HG03520 (cell line): Measurements from ENCODE around the gene CPA1.
"Not testable (repeated sequence)": the region's sequence is repeated elsewhere in the genome, so short reads cannot be mapped to it uniquely, and the experiment has no call there.

Source experiments
- ATAC-seq: cut with Tn5 transposase; IDR thresholded peaks from one replicate; pipeline ENCODE4 v1.9.1; 2021; ENCODE audit warnings: mild to moderate bottlenecking, moderate library complexity; ENCODE audit not compliant: unreplicated experiment

CPA1 gene

DNA sequence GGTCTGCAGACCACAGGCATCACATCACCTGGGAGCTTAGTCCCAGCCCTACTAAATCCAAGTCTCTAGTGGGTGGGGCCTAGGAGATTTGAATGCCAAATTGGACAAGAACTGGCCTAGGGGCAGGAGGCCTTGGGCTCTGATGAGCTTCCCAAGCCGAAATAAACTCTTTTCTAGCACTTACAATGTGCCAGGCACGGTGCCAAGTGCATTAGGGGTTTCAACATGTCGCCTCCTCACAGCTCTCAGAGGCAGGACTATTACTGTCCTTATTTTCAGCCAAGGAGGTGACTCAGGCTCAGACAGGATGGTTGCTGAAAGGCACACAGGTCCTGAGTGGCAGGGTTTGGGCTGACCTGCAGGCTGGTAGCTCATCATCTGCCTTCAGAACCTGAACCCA, 9.2 kb upstream of the CPA1 start:
- ATAC-seq = no peak

DNA sequence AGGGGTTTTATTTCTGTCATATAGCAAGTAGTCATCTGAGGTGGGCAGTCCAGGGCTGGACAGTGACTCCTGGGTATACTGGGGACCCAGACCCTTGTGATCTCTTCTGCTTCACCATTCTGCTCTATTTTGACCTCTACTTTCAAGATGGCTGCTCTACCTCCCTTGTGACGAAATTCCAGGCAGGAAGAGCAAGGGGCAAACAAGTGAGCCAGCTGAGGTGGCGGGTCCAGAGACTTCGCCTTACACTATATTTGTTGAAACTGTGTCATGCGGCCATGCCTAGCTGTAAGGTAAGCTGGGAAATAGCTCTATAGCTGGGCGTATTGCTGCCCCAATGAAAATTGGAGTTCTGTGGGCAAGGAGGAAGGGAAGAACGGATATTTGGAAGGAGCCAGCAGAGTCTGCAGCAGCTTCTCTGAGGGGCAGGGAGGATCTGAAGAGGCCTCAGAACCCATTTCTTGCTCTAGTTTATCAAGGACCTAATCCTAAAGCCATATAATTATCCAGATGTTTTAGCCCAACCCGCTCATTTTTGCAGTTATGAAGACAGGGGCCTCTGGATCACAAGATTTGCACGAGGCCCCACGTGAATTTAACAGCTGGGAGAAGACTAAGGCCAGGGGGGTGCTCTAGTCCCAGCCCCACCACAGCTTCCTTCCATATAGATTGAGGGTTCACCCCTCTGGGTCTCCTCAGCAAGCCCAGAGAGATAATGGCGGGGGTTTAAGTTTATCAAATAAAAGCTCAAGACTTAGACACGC, 7.7 kb upstream of the CPA1 start:
- ATAC-seq = no peak

DNA sequence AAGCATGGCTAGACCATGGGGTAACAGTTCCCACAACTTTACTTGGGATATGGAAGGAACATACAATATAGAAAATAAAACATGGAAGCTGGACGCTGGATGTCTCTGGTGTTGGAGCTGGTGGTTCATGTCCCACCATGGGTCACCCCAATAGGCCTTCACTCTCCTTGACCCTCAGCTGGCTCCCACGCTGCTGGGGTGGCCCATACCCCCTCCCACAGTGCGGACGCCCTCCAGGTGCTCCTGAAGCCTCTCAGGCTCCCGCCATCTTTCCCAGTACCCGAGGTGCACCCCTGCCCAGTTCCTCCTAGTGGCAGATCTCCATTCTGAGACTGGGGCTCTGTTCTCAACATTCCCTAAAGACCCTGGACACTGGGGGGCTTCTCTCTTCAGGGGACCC, 5.8 kb upstream of the CPA1 start:
- no peak for ATAC-seq

DNA sequence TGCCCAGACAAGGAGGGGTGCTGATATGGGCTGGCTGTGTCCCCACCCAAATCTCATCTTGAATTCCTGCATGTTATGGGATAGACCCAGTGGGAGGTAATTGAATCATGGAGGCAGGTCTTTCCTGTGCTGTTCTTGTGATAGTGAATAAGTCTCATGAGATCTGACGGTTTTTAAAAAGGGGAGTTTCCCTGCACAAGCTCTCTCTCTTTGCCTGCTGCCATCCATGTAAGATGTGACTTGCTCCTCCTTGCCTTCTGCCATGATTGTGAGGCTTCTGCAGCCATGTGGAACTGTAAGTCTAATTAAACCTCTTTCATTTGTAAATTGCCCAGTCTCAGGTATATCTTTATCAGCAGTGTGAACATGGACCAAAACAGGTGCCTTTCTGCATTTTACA, 3.8 kb upstream of the CPA1 start:
- not testable (repeated sequence) for ATAC-seq

DNA sequence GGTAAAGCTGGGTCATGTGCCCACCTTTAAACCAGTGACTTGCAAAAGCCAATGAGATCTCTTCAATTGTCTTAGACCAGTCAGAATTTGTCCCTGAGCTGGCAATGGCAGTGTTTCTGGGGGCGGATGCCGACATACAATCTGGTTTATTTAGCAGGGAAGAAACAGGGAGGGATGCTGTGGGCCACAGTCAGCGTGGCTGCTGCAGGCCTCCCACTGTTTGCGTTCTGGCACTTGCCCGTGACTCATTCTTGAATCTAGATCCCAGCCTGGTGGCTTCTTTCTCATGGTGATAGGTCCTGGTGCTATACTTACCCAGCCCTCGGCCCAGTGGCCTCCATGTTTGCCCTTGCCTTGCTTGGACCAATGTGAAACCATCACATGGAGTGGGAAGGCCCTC, 3.1 kb upstream of the CPA1 start:
- no peak for ATAC-seq

DNA sequence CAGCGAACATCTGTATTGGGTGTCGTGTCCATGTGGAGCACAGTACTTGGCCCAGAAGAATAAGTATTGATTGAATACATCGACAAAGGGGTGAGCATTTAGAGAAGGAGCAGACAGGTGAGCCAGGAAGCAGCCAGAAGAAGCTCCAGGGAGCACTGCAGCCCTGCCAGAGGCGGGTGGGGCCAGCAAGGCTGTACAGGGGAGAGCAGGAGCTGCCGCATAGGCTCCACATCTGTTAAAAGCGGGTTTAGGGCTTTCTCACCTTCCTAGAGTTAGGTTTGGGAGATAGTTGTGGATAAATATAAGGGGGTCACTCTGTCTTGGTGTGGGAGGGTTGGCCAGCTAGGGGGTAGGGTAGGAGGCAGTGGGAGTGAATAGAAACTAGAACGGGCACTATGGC, 1.3 kb upstream of the CPA1 start:
- no peak for ATAC-seq

DNA sequence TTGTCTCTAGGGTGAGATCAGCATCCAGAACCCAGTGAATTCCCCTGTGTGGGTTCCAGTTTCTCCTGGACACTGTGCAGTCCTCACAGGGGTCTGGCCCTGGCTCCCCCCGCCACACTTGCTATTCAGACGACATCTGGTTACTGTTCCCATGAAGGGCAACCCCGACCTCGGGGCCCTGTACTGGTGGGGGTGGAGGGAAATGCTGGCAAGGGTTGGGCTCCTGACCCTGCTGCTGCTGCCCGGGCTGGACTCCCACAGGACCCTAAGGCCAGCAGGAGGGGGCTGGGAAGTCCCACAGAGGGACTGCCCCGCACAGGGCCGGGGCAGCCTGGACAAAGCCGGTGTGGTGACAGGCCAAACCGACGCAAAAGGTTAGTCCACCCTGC, 768 bp upstream of the CPA1 start:
- ATAC-seq = no peak

DNA sequence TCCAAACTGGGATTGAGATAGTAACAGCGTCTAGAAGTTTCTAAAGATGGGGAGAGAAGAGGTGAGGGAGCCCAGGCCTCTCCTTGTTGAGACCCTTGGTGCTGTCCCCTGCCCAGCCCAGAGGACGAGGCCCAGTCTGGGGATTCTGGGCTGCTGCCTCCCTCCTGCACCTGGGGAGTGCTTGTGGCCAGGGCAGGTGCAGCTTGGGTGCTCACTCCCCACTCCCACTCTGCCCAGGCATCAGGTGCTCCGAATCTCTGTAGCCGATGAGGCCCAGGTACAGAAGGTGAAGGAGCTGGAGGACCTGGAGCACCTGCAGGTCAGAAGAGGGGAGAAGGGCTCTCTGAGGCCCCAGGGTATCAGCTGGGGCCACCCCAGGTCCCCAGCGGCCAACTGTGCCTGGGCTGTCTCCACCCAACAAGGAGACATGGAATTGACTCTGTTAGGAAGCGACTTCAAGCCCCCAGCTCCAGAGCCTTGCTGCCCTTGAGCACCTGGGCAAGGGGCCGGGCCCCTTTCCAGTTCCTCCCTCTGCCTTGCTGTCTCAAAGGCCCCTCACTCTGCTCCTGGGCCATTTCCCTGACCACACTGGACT, 664 bp downstream of the CPA1 start:
- ATAC-seq = no peak

DNA sequence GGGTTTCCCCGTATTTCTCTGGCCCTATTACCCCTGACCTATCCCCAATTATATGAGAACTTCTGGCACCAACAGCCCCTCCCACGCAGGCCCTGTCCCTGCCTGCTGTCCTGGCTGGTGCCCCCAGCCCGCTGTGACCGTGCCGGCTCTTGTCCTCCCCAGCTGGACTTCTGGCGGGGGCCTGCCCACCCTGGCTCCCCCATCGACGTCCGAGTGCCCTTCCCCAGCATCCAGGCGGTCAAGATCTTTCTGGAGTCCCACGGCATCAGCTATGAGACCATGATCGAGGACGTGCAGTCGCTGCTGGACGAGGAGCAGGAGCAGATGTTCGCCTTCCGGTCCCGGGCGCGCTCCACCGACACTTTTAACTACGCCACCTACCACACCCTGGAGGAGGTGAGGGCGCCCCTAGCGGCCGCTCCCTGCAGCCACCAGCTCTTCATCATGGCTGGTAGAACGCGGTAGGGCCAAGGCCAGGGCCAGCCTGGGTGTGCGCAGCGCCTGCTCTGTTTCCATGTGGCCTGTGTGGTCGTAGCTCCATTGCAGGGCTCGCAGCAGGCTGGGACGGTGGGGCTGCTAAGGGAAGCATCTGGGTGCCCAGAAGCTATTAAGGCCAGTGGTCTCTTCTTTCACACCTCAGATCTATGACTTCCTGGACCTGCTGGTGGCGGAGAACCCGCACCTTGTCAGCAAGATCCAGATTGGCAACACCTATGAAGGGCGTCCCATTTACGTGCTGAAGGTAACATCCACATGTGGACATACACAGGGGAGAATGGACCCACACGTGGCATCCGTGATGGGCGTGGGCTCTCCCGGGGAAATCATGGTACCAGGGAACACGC, 1.4 kb downstream of the CPA1 start:
- no peak for ATAC-seq

DNA sequence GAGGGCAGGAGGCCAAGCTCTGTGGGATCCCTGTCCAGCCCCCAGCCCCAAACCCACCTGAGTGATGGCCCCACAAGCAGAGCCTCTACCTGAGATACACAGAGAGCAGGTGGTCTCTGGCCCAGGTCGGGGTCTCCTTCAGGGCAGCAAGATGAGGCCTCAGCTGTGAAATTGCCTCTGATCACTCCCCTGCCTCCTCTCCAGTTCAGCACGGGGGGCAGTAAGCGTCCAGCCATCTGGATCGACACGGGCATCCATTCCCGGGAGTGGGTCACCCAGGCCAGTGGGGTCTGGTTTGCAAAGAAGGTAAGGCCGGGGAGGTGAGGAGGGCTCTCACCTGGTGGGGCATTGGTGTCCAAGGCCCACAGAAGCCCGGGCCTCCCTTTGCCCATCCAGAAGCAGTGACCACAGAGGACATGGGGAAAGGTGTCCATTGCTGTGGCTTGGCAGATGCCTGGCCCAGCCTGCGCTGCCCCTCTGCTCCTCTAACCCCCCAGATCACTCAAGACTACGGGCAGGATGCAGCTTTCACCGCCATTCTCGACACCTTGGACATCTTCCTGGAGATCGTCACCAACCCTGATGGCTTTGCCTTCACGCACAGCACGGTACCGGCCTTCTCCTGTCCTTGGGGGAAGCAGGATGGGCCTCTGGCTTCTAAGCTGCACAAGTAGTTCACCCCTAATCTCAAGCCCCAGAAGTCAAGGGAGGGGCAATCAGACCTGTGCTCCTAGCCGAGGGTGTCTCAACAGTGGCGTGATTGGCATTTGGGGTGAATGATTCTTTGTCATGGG, 3.1 kb downstream of the CPA1 start:
- ATAC-seq = no peak

DNA sequence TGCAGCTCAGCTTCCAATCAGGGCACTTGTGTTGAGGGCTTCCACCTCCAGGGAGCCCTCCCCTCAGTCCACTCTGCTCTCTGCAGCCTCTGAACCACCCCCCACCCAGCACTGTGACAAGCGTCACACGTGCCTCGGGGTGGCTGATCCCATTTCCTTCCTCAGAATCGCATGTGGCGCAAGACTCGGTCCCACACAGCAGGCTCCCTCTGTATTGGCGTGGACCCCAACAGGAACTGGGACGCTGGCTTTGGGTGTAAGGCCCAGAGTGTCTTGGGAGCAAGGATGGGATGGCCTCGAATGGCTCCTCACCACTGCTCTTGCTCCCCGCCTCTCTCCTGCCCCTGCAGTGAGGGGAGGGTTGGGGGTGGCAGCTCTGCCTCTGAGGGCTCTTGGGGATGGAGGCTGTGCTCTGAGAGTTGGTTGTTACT, 4.1 kb downstream of the CPA1 start:
- no peak for ATAC-seq

DNA sequence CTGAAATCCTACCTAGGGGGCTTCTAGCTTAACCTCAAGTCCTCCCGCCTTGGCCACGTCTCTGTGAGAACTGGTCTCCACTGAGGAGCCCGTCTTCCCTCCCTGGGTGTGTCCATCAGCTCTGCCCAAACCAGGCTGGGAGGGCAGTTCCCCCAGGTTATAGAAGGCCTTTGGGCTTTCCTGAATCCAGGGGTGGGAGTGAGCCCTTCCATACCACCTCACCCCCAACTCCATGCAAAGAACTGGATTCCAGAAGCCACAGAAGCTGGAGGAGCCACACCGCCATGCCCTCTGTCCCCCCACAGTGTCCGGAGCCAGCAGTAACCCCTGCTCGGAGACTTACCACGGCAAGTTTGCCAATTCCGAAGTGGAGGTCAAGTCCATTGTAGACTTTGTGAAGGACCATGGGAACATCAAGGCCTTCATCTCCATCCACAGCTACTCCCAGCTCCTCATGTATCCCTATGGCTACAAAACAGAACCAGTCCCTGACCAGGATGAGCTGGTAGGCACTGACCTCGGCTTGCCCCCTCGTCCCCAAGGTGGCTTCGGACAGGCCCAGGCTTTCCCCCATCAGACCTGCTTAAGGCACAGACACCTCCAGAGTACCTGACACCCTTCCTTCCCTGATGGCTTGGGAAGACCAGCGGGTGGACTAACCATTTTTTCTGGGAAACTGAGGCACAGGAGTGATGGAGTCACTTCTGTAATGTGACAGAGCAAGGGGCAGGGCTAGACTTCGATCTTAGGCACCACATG, 4.7 kb downstream of the CPA1 start:
- ATAC-seq = no peak

DNA sequence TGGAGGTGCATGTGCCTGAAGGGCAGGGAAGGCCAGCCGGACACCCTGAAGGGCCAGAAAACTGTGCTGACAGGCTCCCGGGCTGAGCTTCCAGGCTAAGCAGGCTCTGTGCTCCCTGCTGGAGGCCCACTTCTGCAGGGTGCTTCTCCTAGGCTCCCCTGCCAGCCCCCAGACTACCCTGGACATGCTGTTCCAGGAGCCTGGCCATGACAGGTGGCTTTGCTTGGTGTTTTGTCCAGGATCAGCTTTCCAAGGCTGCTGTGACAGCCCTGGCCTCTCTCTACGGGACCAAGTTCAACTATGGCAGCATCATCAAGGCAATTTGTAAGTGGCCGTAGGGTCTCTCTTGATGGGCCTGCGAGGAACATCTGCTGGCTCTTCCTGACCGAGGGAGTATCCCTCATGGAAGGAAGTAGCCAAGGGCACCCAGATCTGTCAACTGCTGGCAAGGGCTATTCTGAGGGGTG, 5.3 kb downstream of the CPA1 start:
- no peak for ATAC-seq

DNA sequence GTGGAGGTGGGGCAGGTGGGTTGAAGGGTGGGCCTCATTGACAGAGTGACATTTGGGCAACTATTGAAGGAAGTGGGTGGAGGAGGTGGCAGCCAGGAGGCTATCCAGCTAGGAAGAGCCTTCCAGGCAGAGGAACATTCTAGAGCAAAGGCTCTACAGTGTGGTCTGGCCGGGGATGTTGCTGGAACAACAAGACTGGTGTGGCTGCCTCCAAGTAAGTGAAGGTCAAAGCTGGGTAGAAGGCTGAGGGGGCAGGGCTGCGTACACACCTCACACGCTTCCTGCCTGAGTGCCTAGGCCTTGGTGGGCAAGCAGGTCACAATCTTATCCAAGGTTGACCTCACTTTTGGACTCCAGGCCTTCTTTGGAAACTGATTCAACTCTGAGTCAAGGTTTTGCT, 6.6 kb downstream of the CPA1 start:
- no peak for ATAC-seq

DNA sequence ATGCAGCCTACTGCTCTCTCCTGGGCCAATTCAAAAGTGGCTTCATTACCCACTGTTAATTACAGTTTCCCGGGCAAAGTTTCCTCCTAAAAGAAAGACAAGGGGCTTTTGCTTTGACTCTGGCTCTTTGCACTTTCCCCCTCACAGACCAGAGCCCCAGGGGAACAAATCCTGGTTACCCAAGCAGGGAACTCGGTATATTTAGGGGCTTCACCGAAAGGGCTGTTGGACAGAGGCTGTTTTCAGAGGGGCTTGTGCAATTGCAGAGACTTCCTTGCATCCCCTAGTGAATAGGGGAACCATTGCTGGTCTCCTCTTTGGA, 7.0 kb downstream of the CPA1 start:
- no peak for ATAC-seq

DNA sequence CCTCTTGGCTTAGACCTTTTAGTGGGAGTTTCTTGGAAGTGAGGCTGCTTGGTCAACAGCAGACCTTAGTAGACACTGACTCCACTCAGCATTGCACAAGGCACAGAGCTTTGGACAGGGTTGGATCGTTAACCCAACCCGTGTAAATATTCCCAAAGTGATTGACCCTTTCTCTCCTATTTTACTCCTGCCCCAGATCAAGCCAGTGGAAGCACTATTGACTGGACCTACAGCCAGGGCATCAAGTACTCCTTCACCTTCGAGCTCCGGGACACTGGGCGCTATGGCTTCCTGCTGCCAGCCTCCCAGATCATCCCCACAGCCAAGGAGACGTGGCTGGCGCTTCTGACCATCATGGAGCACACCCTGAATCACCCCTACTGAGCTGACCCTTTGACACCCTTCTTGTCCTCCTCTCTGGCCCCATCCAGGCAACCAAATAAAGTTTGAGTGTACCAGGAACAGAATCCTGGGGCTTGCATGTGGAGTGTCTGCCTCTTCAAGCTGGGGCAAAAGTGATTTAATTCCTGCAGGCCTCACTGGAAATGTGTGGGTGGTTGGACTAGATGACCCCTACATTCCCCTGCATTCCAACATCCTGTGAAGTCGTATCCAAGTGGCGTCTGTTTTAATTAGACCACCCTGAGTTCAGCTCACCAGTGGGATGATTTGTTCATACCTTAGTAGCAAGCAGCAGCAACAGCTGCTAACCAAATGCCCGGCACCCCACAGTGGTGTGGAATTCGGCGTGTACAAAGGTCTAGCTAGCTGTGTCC, 7.5 kb downstream of the CPA1 start:
- no peak for ATAC-seq

DNA sequence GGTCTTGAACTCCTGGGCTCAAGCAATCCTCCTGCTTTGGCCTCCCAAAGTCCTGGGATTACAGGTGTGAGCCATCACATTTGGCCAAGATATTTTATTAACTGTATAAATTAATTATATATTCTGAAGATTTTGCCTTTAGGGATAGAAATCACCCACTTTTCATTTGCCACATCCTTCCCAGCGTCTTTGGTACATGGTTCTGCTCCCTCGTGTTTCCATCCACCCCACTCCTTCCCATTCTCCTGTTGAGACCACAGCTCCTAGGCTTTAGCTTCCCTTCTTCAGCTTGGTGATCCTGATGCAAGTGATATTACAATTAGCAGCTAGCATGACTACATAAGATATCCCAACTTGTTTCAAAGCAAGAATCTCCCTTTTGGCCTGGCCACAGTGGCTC, 8.4 kb downstream of the CPA1 start:
- no peak for ATAC-seq

DNA sequence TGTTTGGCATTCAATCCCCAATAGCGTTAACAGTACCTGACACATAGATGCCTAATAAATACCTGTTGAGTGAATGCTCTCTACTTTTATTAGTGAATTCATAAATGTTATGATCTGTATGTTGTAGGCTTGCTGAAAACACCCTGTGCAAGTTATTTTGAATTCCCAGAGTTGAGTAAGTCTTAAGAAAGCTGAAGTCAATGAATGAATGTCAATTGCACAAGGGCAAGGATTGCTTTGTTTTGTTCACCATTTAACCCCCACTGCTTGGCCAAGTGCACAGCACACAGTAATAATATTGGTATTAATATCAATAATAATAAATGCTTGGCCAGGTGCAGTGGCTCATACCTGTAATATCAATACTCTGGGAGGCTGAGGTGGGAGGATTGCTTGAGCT, 10.2 kb downstream of the CPA1 start:
- no peak for ATAC-seq

DNA sequence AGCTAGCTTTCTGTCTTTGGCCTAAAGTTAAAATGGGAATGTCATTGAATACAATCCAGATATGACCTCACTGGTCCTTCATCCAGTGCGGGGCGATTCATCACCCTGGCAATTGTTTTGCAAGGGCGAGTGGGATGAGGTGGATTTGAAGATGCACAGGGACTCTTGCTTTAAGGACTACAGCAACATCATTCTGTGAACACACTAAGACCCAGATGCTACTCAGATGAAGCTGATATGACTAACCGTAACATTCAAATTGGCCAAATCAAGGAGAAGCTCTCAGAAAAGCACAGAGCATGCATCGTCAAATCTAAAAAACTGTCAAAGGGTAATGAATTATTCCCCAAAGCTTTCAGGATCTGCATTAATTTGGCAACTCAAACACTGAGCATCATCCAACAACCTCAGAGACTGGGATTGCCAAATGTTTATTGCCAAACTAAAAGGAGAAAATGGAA, 12.8 kb downstream of the CPA1 start:
- no peak for ATAC-seq
